Mesendoderm (in vitro differentiated cells): ENCODE data around the gene CLEC3B.

Source experiments
- DNase-seq: peaks from one replicate; pipeline ENCODE4 v3.0.0; 2013
- H2AK5ac ChIP-seq: 2 replicates; pipeline ENCODE4 v1.6.1; 2013; ENCODE audit warnings: low read length, inconsistent platforms
- H2BK120ac ChIP-seq: 2 replicates; pipeline ENCODE4 v1.6.1; 2013; ENCODE audit warnings: low read depth, mild to moderate bottlenecking, low read length, moderate library complexity, mixed read lengths
- H2BK15ac ChIP-seq: replicated peaks from 2 replicates; pipeline ENCODE4 v1.6.1; 2013; ENCODE audit warnings: low read depth, mild to moderate bottlenecking, moderate library complexity
- H2BK5ac ChIP-seq: 2 replicates; pipeline ENCODE4 v1.6.1; 2013; ENCODE audit warnings: low read length, inconsistent platforms
- H3K18ac ChIP-seq: 2 replicates; pipeline ENCODE4 v1.6.1; 2013; ENCODE audit warnings: mild to moderate bottlenecking, low read length, mixed read lengths
- H3K23ac ChIP-seq: one replicate; pipeline ENCODE4 v1.6.1; 2013; ENCODE audit warnings: low read length
- H3K27ac ChIP-seq: 2 replicates; pipeline ENCODE4 v1.5.1; 2013; ENCODE audit warnings: low read depth, mild to moderate bottlenecking, inconsistent platforms, low read length, moderate library complexity
- H3K27me3 ChIP-seq: 2 replicates; pipeline ENCODE4 v1.6.1; 2013; ENCODE audit warnings: low read length, control low read depth, mild to moderate bottlenecking, inconsistent platforms; ENCODE audit not compliant: insufficient read depth, poor library complexity
- H3K36me3 ChIP-seq: 2 replicates; pipeline ENCODE4 v1.6.1; 2013; ENCODE audit warnings: low read length, inconsistent platforms; ENCODE audit not compliant: control insufficient read depth, insufficient read depth
- H3K4ac ChIP-seq: one replicate; pipeline ENCODE4 v1.6.1; 2013; ENCODE audit warnings: low read depth, mild to moderate bottlenecking, low read length, moderate library complexity
- H3K4me1 ChIP-seq: 2 replicates; pipeline ENCODE4 v1.6.1; 2013; ENCODE audit warnings: low read depth, low read length, inconsistent platforms; ENCODE audit not compliant: control insufficient read depth
- H3K4me2 ChIP-seq: 2 replicates; pipeline ENCODE4 v1.6.1; 2013; ENCODE audit warnings: low read length
- H3K4me3 ChIP-seq: 2 replicates; pipeline ENCODE4 v1.5.1; 2013; ENCODE audit warnings: mild to moderate bottlenecking, low read length
- H3K56ac ChIP-seq: one replicate; pipeline ENCODE4 v1.6.1; 2013; ENCODE audit warnings: low read length
- H3K79me1 ChIP-seq: 2 replicates; pipeline ENCODE4 v1.6.1; 2013; ENCODE audit warnings: low read length, inconsistent platforms
- H3K79me2 ChIP-seq: 2 replicates; pipeline ENCODE4 v1.6.1; 2013; ENCODE audit warnings: mild to moderate bottlenecking, low read length; ENCODE audit not compliant: control insufficient read depth, insufficient read depth
- H3K9ac ChIP-seq: 2 replicates; pipeline ENCODE4 v1.6.1; 2013; ENCODE audit warnings: low read length, inconsistent platforms
- H4K5ac ChIP-seq: one replicate; pipeline ENCODE4 v1.6.1; 2013; ENCODE audit warnings: low read length
- H4K8ac ChIP-seq: one replicate; pipeline ENCODE4 v1.6.1; 2013; ENCODE audit warnings: low read depth, mild to moderate bottlenecking, control low read depth, low read length, moderate library complexity
- WGBS: extraction: QIAGEN DNeasy Blood & Tissue Kit; methylation state at CpG from one replicate; pipeline ENCODE4 v1.1.7; 2013; ENCODE audit warnings: low lambda C conversion rate, missing lambda C conversion rate; ENCODE audit not compliant: insufficient coverage; ENCODE audit errors: extremely low coverage; 5-methylcytosine and 5-hydroxymethylcytosine counted together

The CLEC3B gene

GRCh38 chr3:45057557-45057956, 31.5 kb downstream of the CLEC3B start:
- H3K4me3 ChIP-seq, result no peak overlapping the region
- no peak overlapping the region for H2BK120ac ChIP-seq
- H4K5ac ChIP-seq, result no peak overlapping the region
- no peak overlapping the region for H3K23ac ChIP-seq
- no peaks in the 10 kb centered on the region for H3K27me3 ChIP-seq
- no peak overlapping the region for H2BK15ac ChIP-seq
- H3K36me3 ChIP-seq, result no peaks in the 10 kb centered on the region
- H3K4ac ChIP-seq, result no peak overlapping the region
- H2AK5ac ChIP-seq, result no peak overlapping the region
- H2BK5ac ChIP-seq, result no peak overlapping the region
- peaks cover 21% of the 10 kb centered on the region for H3K4me1 ChIP-seq
- peak; percentile 75 for DNase-seq
- no peak overlapping the region for H3K27ac ChIP-seq
- H3K79me1 ChIP-seq, result no peaks in the 10 kb centered on the region
- no peak overlapping the region for H4K8ac ChIP-seq
- no CpG with 5 or more reads among the region's 3 CpGs for WGBS
- no peaks in the 10 kb centered on the region for H3K79me2 ChIP-seq
- no peak overlapping the region for H3K4me2 ChIP-seq
- no peak overlapping the region for H3K18ac ChIP-seq
- no peak overlapping the region for H3K56ac ChIP-seq
- no peak overlapping the region for H3K9ac ChIP-seq

DNA sequence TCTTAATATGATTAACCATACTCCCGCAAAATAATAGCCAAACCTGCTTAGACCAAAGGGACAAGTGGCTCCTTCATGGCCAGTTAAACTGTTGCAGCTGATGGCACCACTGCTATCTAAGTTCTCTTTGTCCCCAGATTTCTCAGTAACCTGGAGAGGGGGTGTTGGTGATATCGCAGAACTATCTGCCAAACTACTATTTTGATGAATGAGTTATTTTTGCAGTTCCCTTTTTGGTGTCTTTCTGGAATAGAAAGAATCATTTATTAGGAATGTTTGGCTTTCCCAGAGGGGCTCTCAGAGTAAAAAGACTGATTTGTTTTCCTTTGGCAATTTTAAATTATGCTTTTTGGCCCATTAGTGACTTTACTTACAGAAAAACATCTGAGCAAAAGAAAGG, 33.0 kb downstream of the CLEC3B start:
- Histone ChIP-seq H3K27me3 (no peaks in the 10 kb centered on the region), H3K27ac (no peak overlapping the region), H3K18ac (peak overlapping the region; percentile 53), H3K56ac (no peak overlapping the region), H2AK5ac (no peak overlapping the region), H2BK15ac (no peak overlapping the region), H2BK5ac (no peak overlapping the region), H3K23ac (no peak overlapping the region), H3K4me3 (no peak overlapping the region), H3K9ac (no peak overlapping the region), H3K79me2 (no peaks in the 10 kb centered on the region), H4K5ac (no peak overlapping the region), H4K8ac (no peak overlapping the region), H3K4ac (no peak overlapping the region), H3K4me2 (no peak overlapping the region), H3K4me1 (peaks cover 21% of the 10 kb centered on the region), H3K36me3 (no peaks in the 10 kb centered on the region), H2BK120ac (no peak overlapping the region), H3K79me1 (no peaks in the 10 kb centered on the region)
- WGBS, result no CpG with 5 or more reads among the region's 2 CpGs
- DNase-seq, result no peak

GRCh38 chr3:45060165-45060892, 34.2 kb downstream of the CLEC3B start:
- Histone ChIP-seq H3K36me3 (no peaks in the 10 kb centered on the region), H3K4me3 (no peak overlapping the region), H3K4me1 (peaks cover 21% of the 10 kb centered on the region), H3K79me1 (no peaks in the 10 kb centered on the region), H3K79me2 (no peaks in the 10 kb centered on the region), H3K56ac (peak overlapping the region; percentile 51), H2AK5ac (no peak overlapping the region), H3K18ac (peak overlapping the region; percentile 52), H2BK120ac (no peak overlapping the region), H4K5ac (no peak overlapping the region), H3K9ac (no peak overlapping the region), H4K8ac (no peak overlapping the region), H3K27ac (no peak overlapping the region), H3K4ac (no peak overlapping the region), H2BK5ac (no peak overlapping the region), H3K4me2 (no peak overlapping the region), H3K23ac (no peak overlapping the region), H2BK15ac (no peak overlapping the region), H3K27me3 (no peaks in the 10 kb centered on the region)
- no CpG with 5 or more reads among the region's 4 CpGs for WGBS
- no peak for DNase-seq

DNA sequence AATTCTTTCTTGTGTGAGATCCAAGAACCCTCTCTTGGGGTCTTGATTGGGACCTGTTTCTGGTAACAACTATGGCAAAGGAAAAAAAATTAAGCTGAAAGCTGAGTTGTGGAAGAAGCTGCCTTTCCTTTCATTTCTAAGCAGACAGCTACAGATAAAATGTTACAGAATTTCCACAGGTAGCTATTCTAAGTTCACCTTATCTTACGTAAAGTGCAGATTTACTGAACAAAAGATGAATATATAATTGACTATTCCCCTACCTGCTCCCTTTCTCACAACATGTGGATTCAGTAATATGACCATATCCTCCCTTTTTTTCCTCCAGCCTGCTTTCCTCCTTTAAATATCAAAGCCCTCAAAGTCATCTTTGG, 36.6 kb downstream of the CLEC3B start:
- Histone ChIP-seq H2BK5ac (no peak overlapping the region), H2AK5ac (no peak overlapping the region), H3K56ac (no peak overlapping the region)

GRCh38 chr3:45064512-45065372, 38.6 kb downstream of the CLEC3B start:
- Histone ChIP-seq H3K4me3 (no peak overlapping the region), H3K9ac (no peak overlapping the region), H3K79me1 (no peaks in the 10 kb centered on the region), H3K4me2 (no peak overlapping the region), H3K4ac (no peak overlapping the region), H3K27me3 (no peaks in the 10 kb centered on the region), H3K36me3 (no peaks in the 10 kb centered on the region), H2BK5ac (no peak overlapping the region), H2AK5ac (no peak overlapping the region), H3K4me1 (peaks cover 4% of the 10 kb centered on the region), H4K5ac (no peak overlapping the region), H3K23ac (no peak overlapping the region), H2BK120ac (no peak overlapping the region), H3K56ac (no peak overlapping the region), H3K27ac (no peak overlapping the region), H3K79me2 (no peaks in the 10 kb centered on the region), H4K8ac (no peak overlapping the region), H3K18ac (no peak overlapping the region), H2BK15ac (no peak overlapping the region)
- WGBS, result no CpG with 5 or more reads among the region's 12 CpGs
- no peak for DNase-seq

More for the DNA sequence above, 36.6 kb downstream of the CLEC3B start:
- Histone ChIP-seq H3K4me2 (no peak overlapping the region), H3K4ac (no peak overlapping the region), H3K36me3 (no peaks in the 10 kb centered on the region), H4K8ac (no peak overlapping the region), H3K27ac (no peak overlapping the region), H2BK15ac (no peak overlapping the region), H3K27me3 (no peaks in the 10 kb centered on the region), H3K4me3 (no peak overlapping the region), H2BK120ac (no peak overlapping the region), H3K9ac (no peak overlapping the region), H3K4me1 (peaks cover 12% of the 10 kb centered on the region), H3K18ac (no peak overlapping the region), H4K5ac (no peak overlapping the region), H3K23ac (no peak overlapping the region), H3K79me2 (no peaks in the 10 kb centered on the region), H3K79me1 (no peaks in the 10 kb centered on the region)
- no CpG with 5 or more reads among the region's 1 CpG for WGBS
- DNase-seq, result no peak
